Eye (tissue), 1 donor: ENCODE results near the gene MYOD1.

Experiments used
- DNase-seq: peaks from one replicate; pipeline ENCODE4 v3.0.0-alpha.2; 2015

Gene MYOD1

GRCh38 chr11:17735818-17736578, 16.6 kb downstream of the MYOD1 start:
- DNase-seq: no peak

- no peak for DNase-seq
Observed at GRCh38 chr11:17736579-17736893, 17.2 kb downstream of the MYOD1 start.

GRCh38 chr11:17736930-17737817, 17.8 kb downstream of the MYOD1 start:
- no peak for DNase-seq

- DNase-seq: no peak
Observed at GRCh38 chr11:17738151-17738973, 19.0 kb downstream of the MYOD1 start.

GRCh38 chr11:17739945-17740338, 20.6 kb downstream of the MYOD1 start:
- no peak for DNase-seq

- no peak for DNase-seq
Observed at GRCh38 chr11:17740649-17741235, 21.4 kb downstream of the MYOD1 start.

GRCh38 chr11:17741487-17741886, 22.1 kb downstream of the MYOD1 start:
- no peak for DNase-seq

GRCh38 chr11:17742019-17742418, 22.6 kb downstream of the MYOD1 start:
- DNase-seq: no peak

GRCh38 chr11:17743026-17743807, 23.8 kb downstream of the MYOD1 start:
- no peak for DNase-seq

GRCh38 chr11:17743808-17744119, 24.4 kb downstream of the MYOD1 start:
- no peak for DNase-seq

GRCh38 chr11:17744151-17744940, 25.0 kb downstream of the MYOD1 start:
- no peak for DNase-seq

- no peak for DNase-seq
Observed at GRCh38 chr11:17745023-17745772, 25.8 kb downstream of the MYOD1 start.

GRCh38 chr11:17746096-17746495, 26.7 kb downstream of the MYOD1 start:
- DNase-seq: no peak

- DNase-seq: no peak
Observed at GRCh38 chr11:17747131-17747955, 28.0 kb downstream of the MYOD1 start.

- DNase-seq: no peak
Observed at GRCh38 chr11:17748044-17748443, 28.7 kb downstream of the MYOD1 start.

- DNase-seq: no peak
Observed at GRCh38 chr11:17748761-17749721, 29.7 kb downstream of the MYOD1 start.

GRCh38 chr11:17750013-17750800, 30.8 kb downstream of the MYOD1 start:
- no peak for DNase-seq

GRCh38 chr11:17750801-17751165, 31.4 kb downstream of the MYOD1 start:
- DNase-seq: no peak
